GM19463 (cell line): ENCODE measurements around the gene FAM241B.

Experiments used
- ATAC-seq: cut with Tn5 transposase; IDR thresholded peaks from one replicate; pipeline ENCODE4 v1.9.1; 2021; ENCODE audit warnings: mild to moderate bottlenecking, moderate library complexity; ENCODE audit not compliant: unreplicated experiment

The FAM241B gene

DNA sequence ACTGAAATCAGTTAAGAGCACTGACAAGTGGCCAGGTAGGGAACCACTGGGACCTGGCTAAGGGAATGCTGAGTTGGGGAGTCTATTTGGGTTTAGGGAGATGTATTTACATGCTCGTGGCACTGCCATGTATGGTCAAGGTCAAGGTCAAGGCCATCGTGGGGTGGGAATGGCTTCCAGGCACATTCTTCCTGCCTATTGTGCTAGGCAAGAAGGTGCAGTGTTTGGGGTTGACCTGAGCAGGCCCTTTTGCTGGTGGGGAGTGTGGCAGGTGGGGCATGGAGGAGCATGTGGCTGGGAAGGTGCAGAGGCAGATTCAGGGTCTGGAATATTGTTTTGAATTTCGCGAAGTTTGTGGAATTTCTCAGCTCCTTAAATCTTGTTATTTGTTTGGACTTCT is 17.8 kb downstream of the FAM241B start:
- no peak for ATAC-seq

DNA sequence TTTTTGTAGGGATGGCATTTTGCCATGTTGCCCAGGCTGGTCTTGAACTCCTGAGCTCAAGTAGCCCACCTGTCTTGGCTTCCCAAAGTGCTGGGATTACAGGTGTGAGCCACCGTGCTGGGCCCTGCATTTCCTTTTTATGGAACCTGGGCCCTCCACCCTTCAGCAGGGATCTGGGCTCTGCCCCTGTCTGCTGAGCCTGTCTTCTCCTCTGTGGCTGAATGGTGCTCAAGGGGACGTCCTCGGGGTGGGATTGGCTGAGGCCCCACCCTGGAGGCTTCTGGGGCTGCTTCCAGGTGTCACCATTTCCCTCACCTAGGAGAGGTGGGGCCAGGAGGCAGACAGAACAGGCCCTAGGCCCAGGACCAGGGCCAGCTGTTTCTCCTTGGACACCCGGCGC is 18.4 kb downstream of the FAM241B start:
- no peak for ATAC-seq

DNA sequence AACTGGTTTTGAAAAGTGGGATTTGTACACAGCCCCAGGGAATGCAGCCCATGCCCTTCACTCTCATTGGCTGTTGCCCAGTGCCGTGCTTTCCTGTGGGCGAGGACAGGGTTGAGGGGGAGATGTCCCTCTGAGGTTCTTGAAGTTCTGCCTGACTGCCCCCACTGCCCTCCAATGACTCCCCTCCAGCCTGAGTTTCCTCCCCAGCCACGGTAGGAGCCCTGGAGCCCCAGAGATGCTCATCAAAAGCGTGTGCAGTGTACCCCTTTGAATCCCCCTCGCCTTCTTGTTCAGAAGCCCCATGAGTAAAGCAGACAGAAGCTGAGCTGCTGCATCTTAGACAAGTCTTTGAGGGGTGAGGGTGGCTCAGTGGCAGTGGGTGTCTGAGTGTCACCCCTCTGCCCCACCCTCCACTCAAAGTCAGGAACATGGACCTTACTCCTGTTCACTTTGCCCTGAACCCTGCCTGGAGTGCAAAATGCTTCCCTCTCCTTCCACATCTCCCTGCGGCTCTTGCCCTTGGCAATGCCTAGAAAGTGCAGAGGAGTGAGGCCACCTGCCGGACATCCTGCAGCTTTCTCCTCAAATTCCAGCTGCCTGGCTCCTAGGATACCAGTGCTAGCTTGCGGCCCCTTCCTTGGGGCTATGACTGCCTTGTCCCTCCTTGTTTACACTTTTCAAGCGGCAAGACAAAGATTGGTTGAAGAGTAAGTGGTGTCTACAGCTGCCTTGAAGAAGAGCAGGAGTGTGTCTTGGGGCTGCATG is 19.9 kb downstream of the FAM241B start:
- ATAC-seq, result no peak

DNA sequence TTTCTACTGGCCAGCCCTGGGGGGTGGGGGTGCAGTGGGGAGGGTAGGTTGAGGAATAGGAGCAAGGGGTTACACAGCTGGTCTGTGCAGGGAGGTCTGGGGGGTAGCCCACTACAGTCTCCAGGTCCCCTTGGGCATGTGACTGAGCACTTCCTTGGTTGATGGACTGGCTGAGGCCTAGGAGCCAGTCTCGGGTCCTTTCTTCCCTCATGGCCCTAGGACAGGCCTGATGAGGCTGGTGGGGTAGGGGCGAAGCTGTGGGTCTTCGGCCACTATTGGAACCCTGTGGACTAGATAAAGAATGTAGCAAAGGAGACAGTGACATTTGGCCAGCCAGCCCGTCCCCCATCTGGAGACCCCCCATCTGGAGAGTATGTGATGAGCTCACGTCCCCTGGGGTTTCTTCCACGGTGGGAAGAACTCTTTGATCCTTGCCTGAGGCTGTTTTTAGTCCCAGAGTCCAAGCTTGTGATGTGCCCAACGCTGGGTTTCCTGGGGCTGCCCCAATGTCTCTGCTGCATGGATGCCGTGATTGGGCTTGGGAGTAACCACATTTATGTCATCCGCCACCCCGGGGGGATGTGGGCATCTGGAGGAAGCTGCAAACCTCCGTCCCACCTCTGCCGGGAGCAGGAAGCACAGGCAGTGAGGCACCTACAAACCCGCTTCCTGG is 20.7 kb downstream of the FAM241B start:
- no peak for ATAC-seq

DNA sequence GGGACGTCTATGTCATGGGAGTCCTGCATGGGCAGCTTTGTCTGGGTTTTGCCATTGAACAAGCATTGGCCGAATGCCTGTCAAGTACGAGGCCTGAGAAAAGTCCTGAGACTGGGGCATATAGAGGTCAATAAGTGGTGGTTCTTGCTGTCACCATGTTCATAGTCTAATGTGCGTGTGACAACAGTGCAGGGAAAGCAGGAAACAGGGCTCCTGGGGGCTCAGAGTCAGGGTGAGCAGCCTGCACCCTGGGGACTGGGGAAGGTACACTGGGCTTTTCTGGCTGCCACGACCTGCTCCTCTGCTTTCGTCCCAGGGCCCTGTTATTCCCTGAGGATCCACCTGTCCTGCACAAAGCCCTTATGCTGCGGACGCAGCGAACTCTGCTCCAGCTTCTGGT is 21.3 kb downstream of the FAM241B start:
- ATAC-seq, result no peak

DNA sequence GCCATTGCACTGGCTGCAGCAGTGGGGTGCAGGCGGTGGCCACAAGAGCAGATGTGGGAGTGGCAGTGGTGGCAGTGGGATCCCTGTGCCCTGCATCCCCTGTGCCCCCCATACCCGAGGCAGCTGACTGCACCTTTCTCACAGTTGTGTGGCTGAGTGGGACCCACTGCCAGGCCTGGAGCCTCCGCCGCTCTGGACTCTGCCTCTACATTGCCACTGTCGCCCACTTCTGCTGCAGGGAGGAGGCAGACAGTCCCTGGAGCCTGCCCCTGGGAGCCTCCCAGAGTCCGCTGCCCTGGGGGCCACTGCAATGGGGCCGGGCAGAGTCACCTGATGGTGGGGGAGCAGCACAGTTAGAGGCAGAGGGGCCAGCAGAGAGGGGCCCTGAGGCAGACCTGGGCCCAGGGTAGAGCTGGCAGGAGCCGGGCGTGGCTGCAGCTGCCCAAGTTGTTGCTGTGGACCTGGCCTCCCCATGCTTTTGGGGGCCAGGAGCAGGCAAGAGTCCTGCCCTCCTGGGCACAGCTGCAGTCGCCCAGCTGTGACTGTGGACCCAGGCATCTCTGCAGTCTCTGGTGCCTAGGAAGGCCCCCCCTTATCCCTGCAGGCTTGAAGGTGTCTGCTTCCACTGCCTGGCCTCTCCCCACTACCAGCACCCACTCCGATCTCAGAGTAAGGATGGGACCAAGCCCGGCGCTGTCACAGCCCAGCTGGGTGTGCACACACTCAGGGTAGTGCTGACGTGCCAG is 22.2 kb downstream of the FAM241B start:
- ATAC-seq, result no peak

DNA sequence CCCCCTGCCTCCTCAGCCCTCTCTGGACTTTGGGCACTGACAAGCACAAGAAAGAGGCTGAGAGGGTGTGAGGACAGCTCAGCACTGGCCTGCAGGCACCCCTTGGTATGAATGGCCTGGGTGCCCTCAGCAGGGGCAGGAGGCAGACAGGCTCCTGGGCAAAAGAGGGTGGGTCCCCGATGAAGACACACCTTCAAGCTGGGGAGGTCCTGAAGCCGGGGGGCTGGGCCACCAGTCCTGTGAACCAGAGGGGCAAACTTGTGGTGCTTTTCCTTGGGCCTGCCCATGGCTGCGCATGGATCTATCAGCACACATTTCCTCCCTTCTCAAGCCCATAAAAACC is 22.8 kb downstream of the FAM241B start:
- no peak for ATAC-seq

DNA sequence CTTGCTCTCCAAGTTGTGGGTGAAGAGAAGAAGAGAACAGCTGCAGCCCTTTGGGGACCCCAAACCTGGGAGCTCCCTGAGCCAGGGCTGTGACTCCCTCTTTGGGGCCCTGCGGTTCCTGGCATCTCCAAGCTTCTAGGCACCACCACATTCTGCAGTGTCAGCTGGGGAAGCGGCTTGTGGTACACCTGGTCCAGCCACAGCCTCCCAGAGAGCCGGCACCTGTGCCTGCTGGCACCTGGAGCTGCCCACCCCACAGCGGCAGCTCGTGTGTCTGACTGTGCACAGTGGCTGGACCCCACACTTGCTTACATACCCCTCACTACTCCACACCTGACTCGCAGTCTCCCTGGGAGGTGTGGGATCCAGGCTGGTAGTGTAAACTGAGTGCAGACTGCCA is 23.5 kb downstream of the FAM241B start:
- ATAC-seq, result no peak

DNA sequence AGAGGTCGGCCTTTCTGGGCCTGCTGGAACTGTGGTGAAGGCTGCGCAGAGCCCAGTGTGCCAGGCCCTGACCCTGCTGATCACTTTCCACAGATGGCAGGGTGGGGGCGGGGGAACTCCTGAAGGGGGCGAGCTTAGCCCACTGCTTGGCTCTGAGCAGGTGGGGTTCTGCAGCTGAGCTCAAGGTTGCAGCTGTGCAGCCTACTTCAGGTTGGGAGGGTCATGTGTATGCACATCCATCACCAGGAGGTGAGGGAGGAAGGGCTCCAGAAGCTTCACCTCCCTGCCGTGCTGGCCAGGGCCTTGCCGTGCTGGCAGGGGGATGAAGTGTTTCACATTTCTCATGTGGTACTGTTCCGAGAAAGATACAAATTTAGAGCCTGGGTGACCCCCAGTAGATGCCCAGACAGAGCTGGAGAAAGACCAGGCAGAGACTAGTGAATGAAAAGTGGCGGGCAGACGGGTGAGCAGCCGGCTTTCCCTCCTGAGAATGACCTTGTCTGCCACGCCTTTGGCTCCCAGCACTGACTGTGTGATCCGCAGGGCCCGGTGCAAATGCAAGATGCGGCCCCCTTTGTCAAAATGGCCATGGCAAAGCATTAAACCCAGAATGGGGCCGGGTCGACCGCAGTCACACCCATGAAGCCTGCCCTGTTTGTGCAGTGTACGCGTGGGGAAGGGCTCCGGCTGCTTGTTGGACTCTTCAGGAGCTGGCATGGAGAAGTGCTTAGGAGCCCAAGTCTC is 25.2 kb downstream of the FAM241B start:
- no peak for ATAC-seq

DNA sequence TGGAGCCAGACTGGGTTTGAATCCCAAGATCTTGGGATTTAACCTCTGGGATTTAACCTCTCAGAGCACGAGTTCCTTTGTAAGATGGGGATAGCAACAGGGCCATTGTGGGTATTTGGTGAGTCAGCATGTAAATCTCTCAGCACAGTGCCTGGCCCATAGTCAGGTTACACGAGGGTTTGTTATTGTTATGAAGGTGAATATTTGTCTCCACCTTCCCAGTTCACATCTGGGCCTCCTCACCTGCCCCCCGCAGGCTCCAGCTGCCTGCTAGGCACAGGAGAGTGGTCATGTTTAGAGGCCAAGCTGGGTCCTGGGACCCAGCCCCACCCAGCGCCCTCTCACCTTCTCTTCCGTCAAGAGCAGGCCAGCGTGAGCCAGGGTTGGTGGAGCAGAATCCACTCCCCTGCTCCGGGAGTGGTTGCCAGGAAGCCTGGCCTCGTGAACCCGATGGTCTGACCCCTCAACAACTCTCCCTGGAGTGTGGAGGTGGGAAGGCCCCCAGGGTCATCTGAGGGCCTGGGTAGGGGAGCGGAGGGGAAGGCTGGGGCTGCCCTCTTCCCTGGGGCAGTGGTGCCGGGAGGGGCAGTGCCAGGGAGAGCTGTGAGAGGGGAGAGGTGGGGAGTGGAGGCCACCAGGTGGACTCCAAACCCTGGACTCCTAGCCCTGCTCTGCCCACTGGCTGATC is 26.0 kb downstream of the FAM241B start:
- ATAC-seq, result no peak

DNA sequence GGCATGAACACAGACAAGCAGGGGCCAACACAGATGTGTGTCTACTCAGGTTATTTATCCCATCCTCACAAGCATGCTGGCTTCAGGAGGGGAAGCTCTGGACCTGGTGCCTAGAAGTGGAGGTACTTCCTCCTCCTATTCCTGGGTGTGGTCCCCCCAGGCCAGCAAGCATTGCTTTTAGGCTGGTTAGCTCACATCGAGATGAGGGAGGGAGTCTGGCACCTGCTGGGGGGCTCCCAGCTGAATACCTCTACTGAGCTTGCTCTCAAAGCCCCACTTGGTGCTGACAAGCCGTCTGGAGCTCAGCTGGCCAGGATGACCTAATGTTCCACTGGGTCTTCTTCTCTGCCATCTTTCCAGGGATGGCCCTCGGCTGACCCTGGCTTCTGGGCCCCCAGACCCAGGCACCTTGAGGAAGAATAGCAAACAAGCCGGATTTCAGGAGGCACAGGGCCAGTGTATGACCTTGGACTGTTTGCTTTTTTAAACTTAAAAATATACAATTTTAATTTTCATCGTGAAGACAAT is 26.8 kb downstream of the FAM241B start:
- ATAC-seq, result no peak

DNA sequence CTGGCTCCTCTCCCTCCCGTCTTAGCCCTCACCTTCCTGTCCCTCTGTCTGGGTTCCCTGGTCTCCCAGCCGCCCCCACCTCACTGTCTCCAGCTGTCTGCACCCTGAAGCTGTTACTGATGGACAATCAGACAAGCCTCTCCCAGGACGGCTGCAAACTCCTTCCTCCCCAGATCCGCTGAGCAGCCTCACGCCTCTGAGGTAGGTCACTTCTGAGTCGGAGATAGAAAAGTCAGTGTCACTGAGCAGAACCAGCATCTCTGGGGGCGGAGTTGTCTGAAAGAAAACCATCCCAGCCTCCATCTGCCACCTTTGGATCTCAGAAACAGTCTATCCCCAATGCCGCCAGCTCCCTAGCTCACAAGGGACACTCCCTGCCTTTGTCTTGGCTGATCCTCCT is 27.4 kb downstream of the FAM241B start:
- no peak for ATAC-seq

DNA sequence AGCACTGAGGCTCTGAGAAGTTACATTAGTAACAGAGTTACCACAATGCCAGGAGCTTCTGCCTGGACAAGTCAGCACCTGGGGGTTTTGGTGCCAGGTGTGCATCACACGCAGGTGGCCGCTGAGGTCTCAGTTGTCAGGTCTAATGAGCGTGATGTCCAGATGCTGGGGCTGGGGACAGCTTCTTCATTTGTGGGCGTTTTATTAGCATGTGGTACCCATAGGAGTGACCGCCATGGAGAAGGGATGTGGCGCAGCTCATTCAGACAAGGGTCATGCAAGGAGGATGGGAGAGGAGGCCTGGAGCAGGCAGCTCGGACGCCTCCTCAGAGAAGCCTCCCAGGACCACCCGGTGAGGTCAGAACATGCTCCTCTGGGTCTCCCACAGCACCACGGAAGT is 27.8 kb downstream of the FAM241B start:
- ATAC-seq, result no peak

DNA sequence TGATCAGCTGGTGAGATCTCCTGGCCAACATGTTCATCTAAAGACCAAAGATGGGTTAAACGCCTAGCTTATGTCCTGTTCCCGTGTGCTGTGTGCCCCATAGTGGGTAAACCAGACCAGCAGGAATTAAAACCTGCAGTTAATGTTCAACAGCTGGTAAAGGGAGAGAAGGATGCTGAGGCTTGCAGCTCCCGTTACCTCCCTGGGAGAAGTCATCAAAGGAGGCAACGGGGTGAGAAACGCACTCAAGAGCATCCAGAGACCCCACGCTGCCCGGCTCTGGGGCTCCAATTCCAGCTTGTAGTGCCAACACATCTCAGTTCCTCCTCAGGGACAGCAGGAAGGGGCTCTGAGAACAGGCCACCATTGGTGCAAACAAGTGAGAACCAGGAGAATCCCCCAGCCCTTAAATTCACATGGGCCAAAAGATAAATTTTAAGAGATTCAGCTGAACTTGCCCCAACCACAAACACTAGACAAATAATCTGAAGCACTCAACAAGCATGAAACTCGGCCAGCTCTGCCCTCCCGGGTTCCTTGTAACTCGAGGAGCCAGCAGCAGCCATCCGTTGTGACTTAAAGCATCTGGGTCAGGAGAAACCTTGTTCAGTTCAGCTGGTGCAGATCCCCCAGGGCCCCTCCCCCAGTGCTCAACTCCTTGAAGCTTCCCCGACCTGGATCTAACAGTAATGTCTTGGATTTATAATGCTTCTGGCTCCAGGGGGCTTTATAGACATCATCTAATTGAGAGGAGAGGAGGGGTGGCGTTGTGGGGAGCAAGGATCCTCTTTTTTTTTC is 29.4 kb downstream of the FAM241B start:
- ATAC-seq, result no peak

DNA sequence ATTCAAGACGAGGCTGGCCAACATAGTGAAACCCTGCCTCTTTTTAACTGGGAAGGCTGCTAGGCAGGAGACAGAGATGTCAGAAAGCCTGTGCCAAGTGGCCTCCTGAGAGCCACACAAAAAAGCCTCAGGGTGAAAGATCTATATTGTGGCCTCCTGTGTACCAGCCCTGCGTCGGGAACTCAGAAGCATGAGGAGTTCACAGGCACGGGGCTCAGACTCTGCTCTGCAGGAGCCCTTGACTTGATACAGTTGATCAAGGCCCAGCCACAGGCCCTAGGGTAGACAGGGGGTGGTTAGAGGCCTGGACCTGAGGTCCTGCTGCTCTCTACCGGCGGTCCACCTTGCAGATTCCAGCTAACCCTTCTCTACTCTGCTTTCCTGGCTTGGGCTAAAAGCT is 30.2 kb downstream of the FAM241B start:
- ATAC-seq, result no peak

DNA sequence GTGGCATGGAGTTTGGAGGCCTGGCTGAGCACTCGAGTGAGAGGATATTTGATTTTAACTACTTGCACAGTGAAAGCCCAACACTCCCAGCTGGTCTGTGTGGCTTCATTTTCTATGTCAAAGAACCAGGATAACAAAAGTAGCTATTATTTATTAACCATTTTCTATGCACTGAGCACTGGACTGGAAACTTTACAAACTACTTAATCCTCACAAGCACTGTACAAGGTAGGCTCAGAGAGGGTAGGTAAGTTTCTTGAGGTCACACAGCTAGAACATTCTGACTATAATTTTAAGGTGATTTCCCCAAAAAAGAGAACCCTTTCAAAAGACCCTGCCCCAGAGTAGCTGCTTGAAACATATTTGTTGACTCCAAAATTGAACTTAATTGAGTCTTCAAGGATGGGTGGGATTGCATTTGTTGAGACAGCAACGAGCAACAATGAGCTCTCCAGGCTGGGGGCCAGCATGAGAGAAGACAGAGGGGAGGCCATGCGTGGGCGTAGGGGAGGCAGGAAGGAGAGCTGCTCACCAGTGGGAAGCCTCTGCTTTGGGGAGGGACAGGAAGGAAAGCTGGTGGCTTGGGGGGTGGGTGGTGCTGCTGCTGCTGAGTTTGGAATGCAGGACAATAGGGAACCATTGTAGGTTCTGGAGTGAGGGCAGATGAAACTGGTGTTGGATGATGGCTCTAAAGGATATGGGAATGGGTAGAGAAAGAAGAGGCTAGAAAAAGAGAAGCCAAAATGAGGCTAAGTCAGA is 31.5 kb downstream of the FAM241B start:
- ATAC-seq, result no peak

DNA sequence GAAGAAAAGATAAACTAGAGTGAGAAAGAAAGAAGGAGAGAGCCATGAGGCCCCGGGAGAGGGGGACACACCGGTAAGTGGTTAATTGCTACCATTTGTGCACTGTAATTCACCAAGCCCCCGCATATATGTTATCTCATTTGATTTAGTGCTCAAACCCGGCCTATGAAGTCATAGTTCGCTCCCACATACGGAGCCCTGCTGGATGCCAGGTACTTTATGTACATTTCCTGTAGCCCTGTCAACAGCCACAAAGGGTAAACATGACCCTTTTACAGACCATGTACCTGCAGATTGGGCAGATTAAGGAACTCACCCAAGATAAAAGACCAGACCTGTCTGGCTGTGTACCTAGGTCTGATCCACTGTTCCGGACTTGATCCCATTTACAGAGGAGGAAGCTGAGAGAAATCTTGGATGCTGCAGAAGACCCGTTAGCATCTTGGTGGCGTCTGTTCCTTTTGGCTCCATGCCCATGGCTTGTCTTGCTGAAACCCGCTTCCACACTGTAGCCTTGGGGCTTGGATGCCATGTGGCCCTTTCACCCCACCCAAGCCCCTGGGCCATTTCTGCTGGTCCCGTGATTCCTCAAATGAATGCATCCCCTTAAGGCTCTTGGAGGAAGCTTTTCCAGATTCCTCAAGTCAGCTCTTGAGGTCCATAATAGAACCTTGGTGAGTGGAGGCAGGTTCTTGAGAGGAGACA is 32.3 kb downstream of the FAM241B start:
- ATAC-seq, result no peak

DNA sequence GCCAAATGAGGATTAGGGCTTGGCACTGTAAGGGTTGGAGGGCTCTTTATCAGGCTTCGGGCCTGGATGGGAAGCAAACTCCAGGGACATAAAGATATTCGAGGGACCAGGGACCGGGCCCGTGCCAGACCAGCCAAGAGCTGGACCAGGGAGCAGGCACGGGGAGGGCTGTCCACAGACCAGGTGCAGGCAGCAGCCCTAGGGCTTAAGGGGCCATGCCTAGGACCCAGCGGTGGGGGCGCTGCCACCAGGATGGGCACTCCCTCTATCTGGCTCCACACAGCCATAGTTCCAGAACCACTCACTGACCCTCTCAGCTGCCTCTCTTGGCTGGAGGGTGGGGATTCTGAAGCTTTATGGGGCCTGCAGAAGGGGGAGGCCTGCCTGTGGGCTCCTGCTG is 32.9 kb downstream of the FAM241B start:
- ATAC-seq, result no peak
